Gastrocnemius medialis (tissue), 4 donors: ENCODE data around the gene UBE2G2. TPM values are rescaled to one million over a fixed set of nuclear protein-coding genes. Genes with fewer than 3 reads are reported as not detected.

Source experiments
- ATAC-seq, 2 donors: fragments of 150-250 bp; one replicate each; pipeline ENCODE4 v1.9.1; 2016
- DNase-seq, 2 donors: peaks; one replicate each; pipeline ENCODE4 v3.0.0-alpha.2; 2019
- H3K27ac ChIP-seq, 4 donors: fragments of 200-600 bp; sonication (generic); 1 replicate in 1 of 4; 2 replicates in 3 of 4; pipeline ENCODE4 v1.5.1; 2016 to 2018; ENCODE audit warnings: mild to moderate bottlenecking in 2 of 4, moderate library complexity in 1 of 4
- H3K27me3 ChIP-seq, 3 donors: fragments of 200-600 bp; sonication (generic) in 2 of 3; 1 replicate in 1 of 3; 2 replicates in 2 of 3; pipeline versions ENCODE4 v1.5.1 to v1.6.0; 2016 to 2019; ENCODE audit warnings: mild to moderate bottlenecking in 1 of 3, moderate library complexity in 1 of 3
- H3K36me3 ChIP-seq, 2 donors: fragments of 200-600 bp; sonication (generic) in 1 of 2; one replicate each; pipeline ENCODE4 v1.5.1; 2017 to 2018
- H3K4me1 ChIP-seq, 2 donors: fragments of 200-600 bp; sonication (generic) in 1 of 2; one replicate each; pipeline ENCODE4 v1.5.1; 2016 to 2017; ENCODE audit warnings: mild to moderate bottlenecking in 2 of 2
- H3K4me3 ChIP-seq, 4 donors: fragments of 200-600 bp; sonication (generic) in 3 of 4; 1 replicate in 1 of 4; 2 replicates in 3 of 4; pipeline ENCODE4 v1.5.1; 2016 to 2019; ENCODE audit warnings: mild to moderate bottlenecking in 2 of 4
- H3K9me3 ChIP-seq, 3 donors: fragments of 200-600 bp; sonication (generic) in 2 of 3; 1 replicate in 1 of 3; 2 replicates in 2 of 3; pipeline ENCODE4 v1.5.1; 2016 to 2019
- POLR2A ChIP-seq, 2 donors: fragments of 450-650 bp; IDR thresholded peaks; one replicate each; pipeline ENCODE4 v1.6.1; 2017; ENCODE audit warnings: antibody characterized with exemption in 2 of 2, mild to moderate bottlenecking in 2 of 2, moderate library complexity in 2 of 2
- in situ Hi-C, 4 donors: fragments of 200-750 bp; cut with MboI; loops; one replicate each; pipeline versions ENCODE4 v1.15.0 to v1.8.0; 2017; ENCODE audit warnings: low sequenced_read_pairs in 4 of 4
- intact Hi-C: fragments of 100-400 bp; cut with DNase I; formaldehyde crosslinking; loops from one replicate; pipeline ENCODE4 v1.15.1; 2023; ENCODE audit warnings: low total_unique reads
- total RNA-seq, 4 donors: library from RNA; depleted of rRNA; stranded (reverse); fragments of >200 nt; gene quantifications; one replicate each; pipeline versions ENCODE4 v1.1.0 to v1.2.3, GENCODE V29; 2016
- TF ChIP-seq, protein P1 (sequence below), 5 experiments: fragments of 450-650 bp in 3 of 5; fragments of 200-600 bp in 2 of 5; sonication (generic) in 2 of 5; IDR thresholded peaks in 4 of 5; conservative IDR thresholded peaks in 1 of 5; 1 replicate in 4 of 5; 2 replicates in 1 of 5; pipeline ENCODE4 v1.5.1; 2016 to 2019; ENCODE audit warnings: antibody characterized with exemption in 5 of 5, mild to moderate bottlenecking in 3 of 5, moderate library complexity in 3 of 5

UBE2G2 gene
- total RNA-seq, 4 donors from 2014 or later = 64.2 to 83.8 (median 73.3) TPM

DNA sequence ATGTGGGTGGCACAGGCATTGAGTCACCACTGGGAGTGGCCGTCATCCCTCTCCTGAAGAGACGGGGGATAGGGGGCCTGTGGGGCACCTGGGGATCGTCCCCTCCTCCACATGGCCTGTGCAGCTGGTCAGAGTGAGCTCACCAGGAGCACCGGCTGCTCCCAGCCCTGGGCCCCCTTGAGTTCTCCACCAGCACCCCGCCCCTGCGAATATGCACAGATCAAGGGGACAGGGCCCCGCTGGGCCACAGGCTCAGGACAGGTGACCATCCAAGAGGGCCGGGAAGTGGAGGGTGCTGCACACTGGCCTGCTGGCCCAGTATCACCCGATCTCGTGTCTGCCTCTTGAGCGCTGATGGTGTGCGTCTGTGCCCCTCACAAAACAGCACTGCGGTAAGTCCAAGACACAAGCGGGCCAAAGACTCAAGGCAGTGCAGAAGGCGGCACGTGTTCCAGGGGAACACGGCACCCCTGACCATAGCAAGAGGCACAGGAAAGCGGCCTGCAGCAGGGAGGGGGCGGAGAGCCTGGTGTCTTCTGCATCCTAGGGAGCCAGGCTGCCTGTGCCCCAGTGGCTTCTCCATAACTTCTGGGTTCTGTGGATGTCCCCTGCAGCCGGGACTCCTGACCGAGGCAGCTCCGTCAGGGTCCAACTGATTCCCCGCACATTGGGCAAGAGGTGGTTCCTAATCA is 72.1 kb downstream of the UBE2G2 start:
- Histone ChIP-seq H3K27ac (no peak overlapping the region), H3K4me1 (no peaks in the 10 kb centered on the region), H3K9me3 (no peaks in the 10 kb centered on the region), H3K36me3 (no peaks in the 10 kb centered on the region), H3K27me3 (peaks cover 16 to 33% (median 25%) of the 10 kb centered on the region in 3 donors), H3K4me3 (no peak overlapping the region)
- intact Hi-C loops (no loop called here), in situ Hi-C loops (no loop called here)
- ATAC-seq (no peak), DNase-seq (no peak)
- no peak for TF ChIP-seq POLR2A (IDR thresholded peaks at IDR 0.05)

DNA sequence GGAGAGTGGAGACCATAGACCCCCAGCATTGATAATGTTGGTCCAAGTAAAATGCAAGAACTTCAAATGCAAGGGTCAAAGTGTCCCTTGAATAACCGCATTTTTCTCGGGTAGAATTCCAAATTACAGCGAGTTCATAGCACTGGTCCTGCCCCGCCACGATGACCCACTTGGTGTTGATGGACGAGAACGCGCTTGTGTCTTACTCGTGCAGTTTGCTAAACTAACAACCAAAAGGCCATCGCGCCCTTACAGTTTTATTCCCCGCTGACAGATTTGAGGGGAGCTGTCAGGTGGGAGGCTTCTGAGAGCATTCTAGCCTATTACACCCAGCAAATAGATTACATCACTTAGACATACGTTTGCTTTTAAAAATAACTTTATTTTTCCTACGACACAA is 72.9 kb downstream of the UBE2G2 start:
- DNase-seq = no peak
- Histone ChIP-seq H3K27ac (no peak overlapping the region), H3K4me3 (no peak overlapping the region), H3K27me3 (peaks cover 23 to 39% (median 31%) of the 10 kb centered on the region in 3 donors), H3K4me1 (no peaks in the 10 kb centered on the region), H3K36me3 (no peaks in the 10 kb centered on the region), H3K9me3 (no peaks in the 10 kb centered on the region)
- intact Hi-C loops = no loop called here
- no peak for TF ChIP-seq POLR2A (IDR thresholded peaks at IDR 0.05)
- TF ChIP-seq, protein P1, sequence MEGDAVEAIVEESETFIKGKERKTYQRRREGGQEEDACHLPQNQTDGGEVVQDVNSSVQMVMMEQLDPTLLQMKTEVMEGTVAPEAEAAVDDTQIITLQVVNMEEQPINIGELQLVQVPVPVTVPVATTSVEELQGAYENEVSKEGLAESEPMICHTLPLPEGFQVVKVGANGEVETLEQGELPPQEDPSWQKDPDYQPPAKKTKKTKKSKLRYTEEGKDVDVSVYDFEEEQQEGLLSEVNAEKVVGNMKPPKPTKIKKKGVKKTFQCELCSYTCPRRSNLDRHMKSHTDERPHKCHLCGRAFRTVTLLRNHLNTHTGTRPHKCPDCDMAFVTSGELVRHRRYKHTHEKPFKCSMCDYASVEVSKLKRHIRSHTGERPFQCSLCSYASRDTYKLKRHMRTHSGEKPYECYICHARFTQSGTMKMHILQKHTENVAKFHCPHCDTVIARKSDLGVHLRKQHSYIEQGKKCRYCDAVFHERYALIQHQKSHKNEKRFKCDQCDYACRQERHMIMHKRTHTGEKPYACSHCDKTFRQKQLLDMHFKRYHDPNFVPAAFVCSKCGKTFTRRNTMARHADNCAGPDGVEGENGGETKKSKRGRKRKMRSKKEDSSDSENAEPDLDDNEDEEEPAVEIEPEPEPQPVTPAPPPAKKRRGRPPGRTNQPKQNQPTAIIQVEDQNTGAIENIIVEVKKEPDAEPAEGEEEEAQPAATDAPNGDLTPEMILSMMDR (IDR thresholded peaks at IDR 0.05 in 4 of 5, conservative IDR thresholded peaks at IDR 0.05 in 1 of 5) = no peak
- in situ Hi-C loops = no loop called here
- no peak for ATAC-seq

DNA sequence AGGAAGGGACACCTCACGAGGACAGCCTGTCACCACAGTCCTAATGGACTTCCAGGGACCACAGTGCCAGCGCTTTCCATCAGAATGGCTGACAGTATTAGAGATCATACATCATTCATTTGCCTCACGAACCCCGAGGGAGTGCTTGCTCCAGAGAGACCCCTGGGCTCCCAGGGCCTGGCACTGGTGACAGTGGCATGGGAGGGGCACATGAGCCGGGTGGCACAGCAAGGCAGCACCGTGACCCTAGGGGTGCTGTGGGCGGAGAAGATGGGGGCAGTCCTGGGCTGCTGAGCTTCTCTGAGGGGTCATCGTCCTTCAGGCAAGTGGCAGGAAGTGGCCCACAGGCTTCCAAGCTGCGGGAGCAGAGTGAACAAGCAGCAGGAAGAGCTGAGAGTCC is 73.9 kb downstream of the UBE2G2 start:
- Histone ChIP-seq H3K9me3 (no peaks in the 10 kb centered on the region), H3K4me3 (no peak overlapping the region), H3K36me3 (no peaks in the 10 kb centered on the region), H3K4me1 (no peaks in the 10 kb centered on the region), H3K27ac (no peak overlapping the region), H3K27me3 (peaks cover 32 to 46% (median 41%) of the 10 kb centered on the region in 3 donors)
- in situ Hi-C loops (no loop called here), intact Hi-C loops (no loop called here)
- no peak for DNase-seq
- ATAC-seq = no peak
- TF ChIP-seq POLR2A (IDR thresholded peaks at IDR 0.05) = no peak
- TF ChIP-seq, protein P1 (IDR thresholded peaks at IDR 0.05 in 4 of 5, conservative IDR thresholded peaks at IDR 0.05 in 1 of 5) = no peak

DNA sequence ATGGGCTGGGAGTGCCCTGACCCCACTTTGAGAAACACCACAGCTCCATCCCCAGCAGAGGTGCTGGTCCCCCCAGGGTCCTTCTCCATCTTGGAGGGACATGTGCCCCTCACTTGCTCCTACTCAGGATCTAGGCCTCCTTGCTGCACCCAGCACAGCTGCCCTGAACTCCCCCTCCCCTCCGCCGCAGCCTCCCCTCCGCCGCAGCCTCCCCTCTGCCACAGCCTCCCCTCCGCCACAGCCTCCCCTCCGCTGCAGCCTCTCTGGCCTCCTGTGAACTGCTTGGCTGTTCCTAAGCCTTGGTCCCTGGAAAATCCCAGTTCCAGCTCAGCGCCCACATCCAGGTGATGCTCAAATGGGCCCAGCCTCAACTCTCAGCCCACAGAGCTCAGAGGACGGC is 74.3 kb downstream of the UBE2G2 start:
- H3K9me3 ChIP-seq = no peaks in the 10 kb centered on the region
- H3K27me3 ChIP-seq = peaks cover 36 to 46% (median 45%) of the 10 kb centered on the region in 3 donors
- DNase-seq (no peak), ATAC-seq (no peak)
- no peak overlapping the region for H3K27ac ChIP-seq
- no peak for TF ChIP-seq POLR2A (IDR thresholded peaks at IDR 0.05)
- TF ChIP-seq, protein P1 (IDR thresholded peaks at IDR 0.05 in 4 of 5, conservative IDR thresholded peaks at IDR 0.05 in 1 of 5) = no peak
- intact Hi-C loops (no loop called here), in situ Hi-C loops (no loop called here)
- no peak overlapping the region for H3K4me3 ChIP-seq
- no peaks in the 10 kb centered on the region for H3K4me1 ChIP-seq
- no peaks in the 10 kb centered on the region for H3K36me3 ChIP-seq

DNA sequence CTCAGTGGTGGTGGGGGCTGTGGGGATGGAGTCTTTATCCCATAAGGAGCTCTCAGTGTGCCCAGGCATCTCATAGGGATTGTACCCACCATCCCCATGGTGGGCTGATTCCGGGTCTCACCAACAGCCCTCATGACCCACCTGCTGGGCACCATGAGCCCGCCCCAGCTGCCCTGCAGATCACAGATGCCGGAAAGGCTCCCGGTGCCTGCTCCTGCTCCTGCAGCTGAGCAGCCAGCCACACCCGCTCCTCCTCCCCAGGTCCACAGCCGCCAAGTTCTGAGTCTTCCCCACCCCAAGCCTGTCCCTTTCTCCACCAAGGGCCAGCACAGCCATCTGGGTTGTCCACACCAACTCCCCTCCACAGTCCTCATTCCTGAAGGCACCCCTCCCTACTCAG is 74.8 kb downstream of the UBE2G2 start:
- H3K27ac ChIP-seq = no peak overlapping the region
- H3K27me3 ChIP-seq = peaks cover 36 to 46% (median 45%) of the 10 kb centered on the region in 3 donors
- no peaks in the 10 kb centered on the region for H3K36me3 ChIP-seq
- DNase-seq = no peak
- no peak overlapping the region for H3K4me3 ChIP-seq
- intact Hi-C loops (no loop called here), in situ Hi-C loops (no loop called here)
- no peak for TF ChIP-seq POLR2A (IDR thresholded peaks at IDR 0.05)
- TF ChIP-seq, protein P1 (IDR thresholded peaks at IDR 0.05 in 4 of 5, conservative IDR thresholded peaks at IDR 0.05 in 1 of 5) = no peak
- H3K4me1 ChIP-seq = no peaks in the 10 kb centered on the region
- ATAC-seq = no peak
- no peaks in the 10 kb centered on the region for H3K9me3 ChIP-seq
